Trophoblast cell (in vitro differentiated cells and primary cell): Measurements from ENCODE around the gene ZBTB7A.
"Not testable (repeated sequence)": the region's sequence is repeated elsewhere in the genome, so short reads cannot be mapped to it uniquely, and the experiment has no call there.

ENCODE experiments used
- DNase-seq, 2 donors: peaks; one replicate each; pipeline ENCODE4 v3.0.0-alpha.2; 2016
- H2AFZ ChIP-seq: 2 replicates; pipeline ENCODE4 v1.6.1; 2013; ENCODE audit warnings: low read length, moderate library complexity, mild to moderate bottlenecking; ENCODE audit not compliant: insufficient read depth, poor library complexity
- H2AK5ac ChIP-seq: 2 replicates; pipeline ENCODE4 v1.6.1; 2013; ENCODE audit warnings: mild to moderate bottlenecking, low read length
- H2BK120ac ChIP-seq: 2 replicates; pipeline ENCODE4 v1.6.1; 2013; ENCODE audit warnings: low read length, mild to moderate bottlenecking, moderate library complexity; ENCODE audit not compliant: insufficient read depth, poor library complexity
- H2BK12ac ChIP-seq: 2 replicates; pipeline ENCODE4 v1.6.1; 2013; ENCODE audit warnings: mild to moderate bottlenecking, low read length, moderate library complexity
- H2BK5ac ChIP-seq: 2 replicates; pipeline ENCODE4 v1.6.1; 2013; ENCODE audit warnings: low read length, low read depth, moderate library complexity, mild to moderate bottlenecking; ENCODE audit not compliant: poor library complexity
- H3K14ac ChIP-seq: 2 replicates; pipeline ENCODE4 v1.6.1; 2013; ENCODE audit warnings: mild to moderate bottlenecking, low read length
- H3K18ac ChIP-seq: 2 replicates; pipeline ENCODE4 v1.6.1; 2013; ENCODE audit warnings: mild to moderate bottlenecking, low read length
- H3K23ac ChIP-seq: 2 replicates; pipeline ENCODE4 v1.6.1; 2013; ENCODE audit warnings: low read length
- H3K27ac ChIP-seq: 2 replicates; pipeline ENCODE4 v1.5.1; 2013; ENCODE audit warnings: low read depth, mild to moderate bottlenecking, inconsistent platforms, low read length, moderate library complexity
- H3K27me3 ChIP-seq: 2 replicates; pipeline ENCODE4 v1.6.1; 2013; ENCODE audit warnings: inconsistent platforms, mild to moderate bottlenecking, low read length, moderate library complexity; ENCODE audit not compliant: insufficient read depth
- H3K36me3 ChIP-seq, 2 experiments: 1 replicate in 1 of 2; 2 replicates in 1 of 2; pipeline ENCODE4 v1.6.1; 2013; ENCODE audit warnings: low read length in 2 of 2, mild to moderate bottlenecking in 2 of 2, moderate library complexity in 1 of 2; ENCODE audit not compliant: insufficient read depth in 2 of 2, control insufficient read depth in 1 of 2
- H3K4ac ChIP-seq: 2 replicates; pipeline ENCODE4 v1.6.1; 2013; ENCODE audit warnings: low read depth, mild to moderate bottlenecking, low read length, moderate library complexity
- H3K4me1 ChIP-seq, 2 experiments: 1 replicate in 1 of 2; 2 replicates in 1 of 2; pipeline ENCODE4 v1.6.1; 2013; ENCODE audit warnings: low read length in 2 of 2, mild to moderate bottlenecking in 2 of 2, moderate library complexity in 1 of 2; ENCODE audit not compliant: insufficient read depth in 2 of 2, control insufficient read depth in 1 of 2
- H3K4me2 ChIP-seq: 2 replicates; pipeline ENCODE4 v1.6.1; 2013; ENCODE audit warnings: inconsistent platforms, mild to moderate bottlenecking, low read length, moderate library complexity
- H3K4me3 ChIP-seq: 2 replicates; pipeline ENCODE4 v1.5.1; 2013; ENCODE audit warnings: mild to moderate bottlenecking, low read depth, low read length, inconsistent platforms
- H3K79me1 ChIP-seq: one replicate; pipeline ENCODE4 v1.6.1; 2013; ENCODE audit warnings: low read length
- H3K79me2 ChIP-seq: 2 replicates; pipeline ENCODE4 v1.6.1; 2013; ENCODE audit warnings: low read length, mild to moderate bottlenecking; ENCODE audit not compliant: control insufficient read depth, insufficient read depth, poor library complexity
- H3K9ac ChIP-seq: 2 replicates; pipeline ENCODE4 v1.6.1; 2013; ENCODE audit warnings: mild to moderate bottlenecking, low read length
- H3K9me3 ChIP-seq: 2 replicates; pipeline ENCODE4 v1.6.1; 2013; ENCODE audit warnings: low read depth, mild to moderate bottlenecking, control low read depth, inconsistent platforms, low read length; ENCODE audit not compliant: insufficient read depth
- H4K12ac ChIP-seq: 2 replicates; pipeline ENCODE4 v1.6.1; 2013; ENCODE audit warnings: low read depth, mild to moderate bottlenecking, low read length, moderate library complexity
- H4K8ac ChIP-seq: 2 replicates; pipeline ENCODE4 v1.6.1; 2013; ENCODE audit warnings: low read depth, mild to moderate bottlenecking, low read length, moderate library complexity
- H4K91ac ChIP-seq: one replicate; pipeline ENCODE4 v1.6.1; 2013; ENCODE audit warnings: low read depth, mild to moderate bottlenecking, low read length, moderate library complexity
- WGBS: extraction: QIAGEN DNeasy Blood & Tissue Kit; methylation state at CpG from one replicate; pipeline ENCODE4 v1.1.7; 2013; ENCODE audit warnings: missing lambda C conversion rate; ENCODE audit not compliant: insufficient read length, insufficient coverage; ENCODE audit errors: extremely low coverage; 5-methylcytosine and 5-hydroxymethylcytosine counted together

Gene ZBTB7A

GRCh38 chr19:3998667-3999412 lies 67.9 kb downstream of the ZBTB7A start:
- not testable (repeated sequence) for H4K91ac ChIP-seq, H3K4me3 ChIP-seq, H3K79me1 ChIP-seq, H3K79me2 ChIP-seq, H3K23ac ChIP-seq, H2BK120ac ChIP-seq, H2AFZ ChIP-seq, H3K4me1 ChIP-seq, H2BK12ac ChIP-seq, H3K18ac ChIP-seq, H4K12ac ChIP-seq, H2BK5ac ChIP-seq, H4K8ac ChIP-seq, H3K9me3 ChIP-seq, H3K4me2 ChIP-seq, H3K27ac ChIP-seq, H3K36me3 ChIP-seq, H3K9ac ChIP-seq, H2AK5ac ChIP-seq, DNase-seq, H3K27me3 ChIP-seq, H3K14ac ChIP-seq, H3K4ac ChIP-seq
- no CpG with 5 or more reads among the region's 29 CpGs for WGBS

DNA sequence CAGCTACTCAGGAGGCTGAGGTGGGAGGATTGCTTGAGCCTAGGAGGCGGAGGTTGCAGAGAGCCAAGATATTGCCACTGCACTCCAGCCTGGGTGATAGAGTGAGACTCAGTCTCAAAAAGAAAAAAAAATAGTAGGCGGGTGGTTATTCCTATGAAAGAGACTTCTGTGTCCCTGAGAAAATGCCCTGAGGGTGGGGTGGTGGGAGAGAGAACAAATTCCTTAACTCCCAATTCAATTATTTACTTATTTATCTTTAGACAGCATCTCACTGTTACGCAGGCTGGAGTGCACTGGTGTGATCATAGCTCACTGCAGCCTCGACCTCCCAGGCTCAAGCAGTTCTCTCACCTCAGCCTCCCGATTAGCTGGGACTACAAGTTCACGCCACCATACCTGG lies 71.1 kb downstream of the ZBTB7A start:
- Histone ChIP-seq H3K4ac (no peak overlapping the region), H3K4me1 (no peaks in the 10 kb centered on the region), H3K14ac (no peak overlapping the region), H3K23ac (no peak overlapping the region), H3K9ac (no peak overlapping the region), H3K36me3 (no peaks in the 10 kb centered on the region), H2BK5ac (no peak overlapping the region), H4K12ac (no peak overlapping the region), H3K9me3 (peaks cover 2% of the 10 kb centered on the region), H2AK5ac (no peak overlapping the region), H4K91ac (no peak overlapping the region), H3K4me2 (no peak overlapping the region), H3K27ac (no peak overlapping the region), H3K79me1 (no peaks in the 10 kb centered on the region), H2BK120ac (no peak overlapping the region), H3K18ac (no peak overlapping the region), H2AFZ (no peak overlapping the region), H4K8ac (no peak overlapping the region), H3K79me2 (no peaks in the 10 kb centered on the region), H3K27me3 (no peaks in the 10 kb centered on the region), H3K4me3 (no peak overlapping the region), H2BK12ac (no peak overlapping the region)
- DNase-seq, result no peak
- no CpG with 5 or more reads among the region's 6 CpGs for WGBS
